Fibroblast of lung (primary cell): ENCODE data around the gene CSF2. TPM values are rescaled to one million over a fixed set of nuclear protein-coding genes. Genes with fewer than 3 reads are reported as not detected.

ENCODE experiments used
- DNase-seq, 2 donors: peaks; one replicate each; pipeline versions ENCODE4 v3.0.0 to v3.0.0-alpha.2; 2010; ENCODE audit warnings: low read depth in 2 of 2
- H2AFZ ChIP-seq: 2 replicates; pipeline ENCODE4 v1.5.1; 2012; ENCODE audit warnings: low read length, control low read depth, inconsistent platforms
- H3K27ac ChIP-seq: 2 replicates; pipeline ENCODE4 v1.5.1; 2011; ENCODE audit warnings: low read length, control low read depth; ENCODE audit not compliant: insufficient read depth
- H3K27me3 ChIP-seq: 2 replicates; pipeline ENCODE4 v1.5.1; 2011; ENCODE audit warnings: mild to moderate bottlenecking, low read length; ENCODE audit not compliant: control insufficient read depth, insufficient read depth
- H3K36me3 ChIP-seq: 2 replicates; pipeline ENCODE4 v1.5.1; 2011; ENCODE audit warnings: low read length; ENCODE audit not compliant: control insufficient read depth, insufficient read depth
- H3K4me1 ChIP-seq: 2 replicates; pipeline ENCODE4 v1.5.1; 2011; ENCODE audit warnings: low read length; ENCODE audit not compliant: control insufficient read depth, insufficient read depth; ENCODE audit errors: extremely low read depth
- H3K4me2 ChIP-seq: 2 replicates; pipeline ENCODE4 v1.5.1; 2011; ENCODE audit warnings: low read length, control low read depth; ENCODE audit not compliant: insufficient read depth; ENCODE audit errors: extremely low read depth
- H3K4me3 ChIP-seq, 4 experiments: fragments of 200-600 bp in 1 of 4; sonication (generic) in 1 of 4; replicated peaks in 1 of 4; 2 replicates each; pipeline ENCODE4 v1.5.1; 2011 to 2016; ENCODE audit warnings: low read length in 4 of 4, low read depth in 3 of 4, mild to moderate bottlenecking in 3 of 4, control low read depth in 2 of 4, inconsistent platforms in 1 of 4, mixed read lengths in 1 of 4; ENCODE audit not compliant: insufficient read depth in 1 of 4; ENCODE audit errors: control extremely low read depth in 1 of 4
- H3K79me2 ChIP-seq: 2 replicates; pipeline ENCODE4 v1.5.1; 2012; ENCODE audit warnings: mild to moderate bottlenecking, low read length, inconsistent platforms; ENCODE audit not compliant: control insufficient read depth, insufficient read depth
- H3K9ac ChIP-seq: 2 replicates; pipeline ENCODE4 v1.5.1; 2011; ENCODE audit warnings: mild to moderate bottlenecking, low read length, control low read depth; ENCODE audit not compliant: insufficient read depth
- H3K9me3 ChIP-seq: 2 replicates; pipeline ENCODE4 v1.5.1; 2012; ENCODE audit warnings: low read depth, low read length; ENCODE audit not compliant: control insufficient read depth, insufficient read depth
- H4K20me1 ChIP-seq: 2 replicates; pipeline ENCODE4 v1.5.1; 2011; ENCODE audit warnings: low read length; ENCODE audit not compliant: control insufficient read depth, insufficient read depth; ENCODE audit errors: extremely low read depth
- CTCF ChIP-seq, 2 donors: IDR thresholded peaks in 1 of 2; conservative IDR thresholded peaks in 1 of 2; 1 replicate in 1 of 2; 2 replicates in 1 of 2; pipeline ENCODE4 v1.5.1; 2011 to 2012; ENCODE audit warnings: low read length in 2 of 2, control low read depth in 1 of 2, inconsistent platforms in 1 of 2, low read depth in 1 of 2, mild to moderate bottlenecking in 1 of 2
- EZH2 ChIP-seq: IDR thresholded peaks from 2 replicates; pipeline ENCODE4 v1.5.1; 2012; ENCODE audit warnings: low read length, control low read depth, mild to moderate bottlenecking; ENCODE audit errors: missing control alignments
- polyA plus RNA-seq, 2 donors: library from polyadenylated mRNA; depleted of rRNA in 1 of 2; stranded (reverse) in 1 of 2; unstranded in 1 of 2; fragments of >200 nt; gene quantifications; 2 replicates each; pipeline ENCODE4 v1.2.1, GENCODE V29; 2011 to 2012; ENCODE audit warnings: missing spikeins in 1 of 2
- total RNA-seq: library from RNA; depleted of rRNA; stranded (reverse); fragments of >200 nt; gene quantifications from 2 replicates; pipeline ENCODE4 v1.2.1, GENCODE V29; 2014

CSF2 gene
- total and polyA plus RNA-seq, 2 donors (not counting 1 experiment from before 2014, with no cell fraction given) = 0.09 to 0.66 TPM

DNA sequence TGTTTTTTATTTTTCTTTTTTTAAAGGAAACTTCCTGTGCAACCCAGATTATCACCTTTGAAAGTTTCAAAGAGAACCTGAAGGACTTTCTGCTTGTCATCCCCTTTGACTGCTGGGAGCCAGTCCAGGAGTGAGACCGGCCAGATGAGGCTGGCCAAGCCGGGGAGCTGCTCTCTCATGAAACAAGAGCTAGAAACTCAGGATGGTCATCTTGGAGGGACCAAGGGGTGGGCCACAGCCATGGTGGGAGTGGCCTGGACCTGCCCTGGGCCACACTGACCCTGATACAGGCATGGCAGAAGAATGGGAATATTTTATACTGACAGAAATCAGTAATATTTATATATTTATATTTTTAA is 2.1 kb downstream of the CSF2 start:
- Histone ChIP-seq H3K4me1 (peaks cover 12% of the 10 kb centered on the region), H2AFZ (no peak overlapping the region), H3K27me3 (no peaks in the 10 kb centered on the region), H3K27ac (no peak overlapping the region), H4K20me1 (no peaks in the 10 kb centered on the region), H3K9me3 (no peaks in the 10 kb centered on the region), H3K36me3 (no peaks in the 10 kb centered on the region), H3K4me2 (no peak overlapping the region), H3K79me2 (no peaks in the 10 kb centered on the region), H3K4me3 (no peak overlapping the region), H3K9ac (no peak overlapping the region)
- no peak for DNase-seq
- no peak for TF ChIP-seq EZH2
- no peak for TF ChIP-seq CTCF (conservative IDR thresholded peaks at IDR 0.05 in 1 of 2, IDR thresholded peaks at IDR 0.05 in 1 of 2; ENCODE audit: low read depth in 1 of 2, low read length in 2 of 2)

- TF ChIP-seq CTCF (conservative IDR thresholded peaks at IDR 0.05 in 1 of 2, IDR thresholded peaks at IDR 0.05 in 1 of 2; ENCODE audit: low read depth in 1 of 2, low read length in 2 of 2) = no peak
- no peak for TF ChIP-seq EZH2
- no peak overlapping the region for H3K27ac ChIP-seq
- DNase-seq = no peak
Measured at GRCh38 chr5:132076202-132076830, 2.7 kb downstream of the CSF2 start.

DNA sequence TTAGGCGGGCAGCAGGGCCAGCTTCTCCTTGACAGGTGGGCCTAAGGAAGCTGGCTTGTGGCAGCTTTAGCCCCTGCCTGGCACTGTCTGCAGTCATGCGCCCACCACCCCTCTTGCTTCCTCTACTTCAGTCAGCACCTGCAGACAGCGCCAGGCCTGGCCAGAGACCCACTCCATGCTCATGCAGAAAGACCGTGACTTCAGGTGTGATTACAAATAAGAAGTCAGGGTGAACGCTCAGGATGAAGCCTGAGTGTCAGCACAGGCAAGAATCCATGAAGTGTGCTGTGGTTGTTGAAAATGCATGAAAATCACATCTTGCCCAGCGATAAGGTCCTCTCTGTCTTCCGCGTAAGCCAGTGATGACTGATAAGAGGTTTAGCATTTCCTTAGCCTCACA is 3.4 kb downstream of the CSF2 start:
- Histone ChIP-seq H3K27ac (no peak overlapping the region), H3K9me3 (no peaks in the 10 kb centered on the region), H3K4me2 (no peak overlapping the region), H3K79me2 (no peaks in the 10 kb centered on the region), H4K20me1 (no peaks in the 10 kb centered on the region), H3K4me3 (no peak overlapping the region), H2AFZ (no peak overlapping the region), H3K27me3 (no peaks in the 10 kb centered on the region), H3K9ac (no peak overlapping the region), H3K4me1 (peaks cover 9% of the 10 kb centered on the region), H3K36me3 (no peaks in the 10 kb centered on the region)
- no peak for TF ChIP-seq CTCF (conservative IDR thresholded peaks at IDR 0.05 in 1 of 2, IDR thresholded peaks at IDR 0.05 in 1 of 2; ENCODE audit: low read depth in 1 of 2, low read length in 2 of 2)
- TF ChIP-seq EZH2 = no peak
- DNase-seq = no peak

More at GRCh38 chr5:132076202-132076830, 2.7 kb downstream of the CSF2 start:
- H3K4me1 ChIP-seq = peaks cover 9% of the 10 kb centered on the region
- H3K9ac ChIP-seq = no peak overlapping the region
- no peaks in the 10 kb centered on the region for H3K27me3 ChIP-seq
- H2AFZ ChIP-seq = no peak overlapping the region
- H3K79me2 ChIP-seq = no peaks in the 10 kb centered on the region
- no peaks in the 10 kb centered on the region for H4K20me1 ChIP-seq
- H3K4me2 ChIP-seq = no peak overlapping the region
- H3K9me3 ChIP-seq = no peaks in the 10 kb centered on the region
- H3K4me3 ChIP-seq = no peak overlapping the region
- no peaks in the 10 kb centered on the region for H3K36me3 ChIP-seq
